HG02759 (cell line): ENCODE measurements around the gene OSBPL9.
"Not testable (repeated sequence)": the region's sequence is repeated elsewhere in the genome, so short reads cannot be mapped to it uniquely, and the experiment has no call there.

Source experiments
- ATAC-seq: cut with Tn5 transposase; IDR thresholded peaks from one replicate; pipeline ENCODE4 v1.9.1; 2021; ENCODE audit warnings: mild to moderate bottlenecking, moderate library complexity; ENCODE audit not compliant: unreplicated experiment

Gene OSBPL9

GRCh38 chr1:51605961-51606723, 10.8 kb upstream of the OSBPL9 start:
- no peak for ATAC-seq

- ATAC-seq = no peak
Observed at GRCh38 chr1:51607681-51608095, 9.2 kb upstream of the OSBPL9 start.

- not testable (repeated sequence) for ATAC-seq
Observed at GRCh38 chr1:51610104-51610503, 6.8 kb upstream of the OSBPL9 start.

- no peak for ATAC-seq
Observed at GRCh38 chr1:51610637-51611036, 6.3 kb upstream of the OSBPL9 start.

- ATAC-seq = no peak
Observed at GRCh38 chr1:51612447-51612961, 4.4 kb upstream of the OSBPL9 start.

- ATAC-seq = no peak
Observed at GRCh38 chr1:51615780-51616291, 1.1 kb upstream of the OSBPL9 start.

- ATAC-seq = no peak
Observed at GRCh38 chr1:51616490-51616889, 402 bp upstream of the OSBPL9 start.

- ATAC-seq = no peak
Observed at GRCh38 chr1:51618715-51619114, 1.8 kb downstream of the OSBPL9 start.

- ATAC-seq = no peak
Observed at GRCh38 chr1:51620470-51620869, 3.6 kb downstream of the OSBPL9 start.

GRCh38 chr1:51621161-51621560, 4.3 kb downstream of the OSBPL9 start:
- ATAC-seq = no peak

- ATAC-seq = no peak
Observed at GRCh38 chr1:51621841-51622454, 5.1 kb downstream of the OSBPL9 start.

- no peak for ATAC-seq
Observed at GRCh38 chr1:51622455-51622913, 5.6 kb downstream of the OSBPL9 start.

GRCh38 chr1:51623025-51623424, 6.1 kb downstream of the OSBPL9 start:
- ATAC-seq = no peak

- no peak for ATAC-seq
Observed at GRCh38 chr1:51623450-51623849, 6.6 kb downstream of the OSBPL9 start.

- ATAC-seq = no peak
Observed at GRCh38 chr1:51624855-51625254, 8.0 kb downstream of the OSBPL9 start.

- no peak for ATAC-seq
Observed at GRCh38 chr1:51627672-51628071, 10.8 kb downstream of the OSBPL9 start.

GRCh38 chr1:51628715-51629590, 12.1 kb downstream of the OSBPL9 start:
- no peak for ATAC-seq

GRCh38 chr1:51629918-51630317, 13.0 kb downstream of the OSBPL9 start:
- no peak for ATAC-seq

- no peak for ATAC-seq
Observed at GRCh38 chr1:51630393-51630792, 13.5 kb downstream of the OSBPL9 start.

GRCh38 chr1:51630922-51631321, 14.0 kb downstream of the OSBPL9 start:
- no peak for ATAC-seq

- no peak for ATAC-seq
Observed at GRCh38 chr1:51631747-51632146, 14.9 kb downstream of the OSBPL9 start.
